H1 (cell line): ENCODE measurements around the gene NLGN4X. TPM values are rescaled to one million over a fixed set of nuclear protein-coding genes. Genes with fewer than 3 reads are reported as not detected.

ENCODE experiments used
- BRCA1 ChIP-seq: IDR thresholded peaks from 2 replicates; pipeline ENCODE4 v1.6.1; 2012; ENCODE audit warnings: low read depth, low read length, improper control_type of control experiment
- JUND ChIP-seq: IDR thresholded peaks from 2 replicates; pipeline ENCODE4 v1.6.1; 2011; ENCODE audit warnings: mild to moderate bottlenecking, improper control_type of control experiment, low read length
- MAX ChIP-seq: IDR thresholded peaks from 2 replicates; pipeline ENCODE4 v1.6.1; 2012; ENCODE audit warnings: inconsistent platforms
- RAD21 ChIP-seq, 2 experiments: IDR thresholded peaks in 1 of 2; conservative IDR thresholded peaks in 1 of 2; 2 replicates each; pipeline ENCODE4 v1.6.1; 2011; ENCODE audit warnings: low read depth in 2 of 2, low read length in 2 of 2, improper control_type of control experiment in 1 of 2, inconsistent platforms in 1 of 2, mild to moderate bottlenecking in 1 of 2, moderate library complexity in 1 of 2
- SP4 ChIP-seq: IDR thresholded peaks from 2 replicates; pipeline ENCODE4 v1.6.1; 2012; ENCODE audit warnings: low read length, inconsistent platforms
- polyA plus RNA-seq, 7 experiments: library from polyadenylated mRNA; depleted of rRNA in 3 of 7; stranded (reverse) in 5 of 7; unstranded in 2 of 7; fragments of >200 nt in 5 of 7; fragments of 200-250 nt in 2 of 7; gene quantifications; 1 replicate in 5 of 7; 2 replicates in 1 of 7; 4 replicates in 1 of 7; pipeline versions ENCODE4 v1.2.1 to v1.2.3, GENCODE V29; 2011 to 2013; ENCODE audit warnings: missing spikeins in 2 of 7, mixed read lengths in 2 of 7
- total RNA-seq: library from RNA; stranded (reverse); fragmentation: NEBNext Ultra II Directional; extraction: Animal tissue kit (Norgen Biotek cat#: 25700); gene quantifications from 2 replicates; pipeline ENCODE4 v1.2.1, GENCODE V29; 2021
- TF ChIP-seq, protein P1 (sequence below): fragments of 300-600 bp; sonication (generic); IDR thresholded peaks from 2 replicates; pipeline ENCODE4 v1.7.1; 2012; ENCODE audit warnings: low read length, moderate library complexity, mild to moderate bottlenecking, inconsistent platforms; ENCODE audit not compliant: insufficient replicate concordance

The NLGN4X gene
- total and polyA plus RNA-seq, 2 of the 8 experiments (the other 6 are each of a cell fraction or from before 2014, with no cell fraction given), result 104 to 124 TPM

DNA sequence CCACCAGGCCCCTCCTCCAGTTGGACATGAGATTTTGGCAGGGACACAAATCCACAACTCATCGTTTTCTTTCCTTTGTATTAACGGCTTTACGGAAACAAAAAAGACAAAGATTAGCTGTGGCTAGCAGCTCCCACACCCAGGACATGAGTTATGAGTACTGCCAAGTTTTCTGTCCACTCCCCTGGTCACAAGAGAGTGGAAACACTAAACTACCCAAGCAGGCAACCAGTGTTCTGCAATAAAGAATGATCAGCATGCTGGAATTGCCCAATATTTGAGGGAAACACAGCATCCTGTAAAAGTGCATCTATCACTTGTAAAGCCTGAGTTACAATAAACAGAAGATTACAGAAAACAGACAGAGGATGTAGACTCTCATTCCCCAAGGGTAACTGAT, 358.4 kb downstream of the NLGN4X start (continued):
- TF ChIP-seq, protein P1, sequence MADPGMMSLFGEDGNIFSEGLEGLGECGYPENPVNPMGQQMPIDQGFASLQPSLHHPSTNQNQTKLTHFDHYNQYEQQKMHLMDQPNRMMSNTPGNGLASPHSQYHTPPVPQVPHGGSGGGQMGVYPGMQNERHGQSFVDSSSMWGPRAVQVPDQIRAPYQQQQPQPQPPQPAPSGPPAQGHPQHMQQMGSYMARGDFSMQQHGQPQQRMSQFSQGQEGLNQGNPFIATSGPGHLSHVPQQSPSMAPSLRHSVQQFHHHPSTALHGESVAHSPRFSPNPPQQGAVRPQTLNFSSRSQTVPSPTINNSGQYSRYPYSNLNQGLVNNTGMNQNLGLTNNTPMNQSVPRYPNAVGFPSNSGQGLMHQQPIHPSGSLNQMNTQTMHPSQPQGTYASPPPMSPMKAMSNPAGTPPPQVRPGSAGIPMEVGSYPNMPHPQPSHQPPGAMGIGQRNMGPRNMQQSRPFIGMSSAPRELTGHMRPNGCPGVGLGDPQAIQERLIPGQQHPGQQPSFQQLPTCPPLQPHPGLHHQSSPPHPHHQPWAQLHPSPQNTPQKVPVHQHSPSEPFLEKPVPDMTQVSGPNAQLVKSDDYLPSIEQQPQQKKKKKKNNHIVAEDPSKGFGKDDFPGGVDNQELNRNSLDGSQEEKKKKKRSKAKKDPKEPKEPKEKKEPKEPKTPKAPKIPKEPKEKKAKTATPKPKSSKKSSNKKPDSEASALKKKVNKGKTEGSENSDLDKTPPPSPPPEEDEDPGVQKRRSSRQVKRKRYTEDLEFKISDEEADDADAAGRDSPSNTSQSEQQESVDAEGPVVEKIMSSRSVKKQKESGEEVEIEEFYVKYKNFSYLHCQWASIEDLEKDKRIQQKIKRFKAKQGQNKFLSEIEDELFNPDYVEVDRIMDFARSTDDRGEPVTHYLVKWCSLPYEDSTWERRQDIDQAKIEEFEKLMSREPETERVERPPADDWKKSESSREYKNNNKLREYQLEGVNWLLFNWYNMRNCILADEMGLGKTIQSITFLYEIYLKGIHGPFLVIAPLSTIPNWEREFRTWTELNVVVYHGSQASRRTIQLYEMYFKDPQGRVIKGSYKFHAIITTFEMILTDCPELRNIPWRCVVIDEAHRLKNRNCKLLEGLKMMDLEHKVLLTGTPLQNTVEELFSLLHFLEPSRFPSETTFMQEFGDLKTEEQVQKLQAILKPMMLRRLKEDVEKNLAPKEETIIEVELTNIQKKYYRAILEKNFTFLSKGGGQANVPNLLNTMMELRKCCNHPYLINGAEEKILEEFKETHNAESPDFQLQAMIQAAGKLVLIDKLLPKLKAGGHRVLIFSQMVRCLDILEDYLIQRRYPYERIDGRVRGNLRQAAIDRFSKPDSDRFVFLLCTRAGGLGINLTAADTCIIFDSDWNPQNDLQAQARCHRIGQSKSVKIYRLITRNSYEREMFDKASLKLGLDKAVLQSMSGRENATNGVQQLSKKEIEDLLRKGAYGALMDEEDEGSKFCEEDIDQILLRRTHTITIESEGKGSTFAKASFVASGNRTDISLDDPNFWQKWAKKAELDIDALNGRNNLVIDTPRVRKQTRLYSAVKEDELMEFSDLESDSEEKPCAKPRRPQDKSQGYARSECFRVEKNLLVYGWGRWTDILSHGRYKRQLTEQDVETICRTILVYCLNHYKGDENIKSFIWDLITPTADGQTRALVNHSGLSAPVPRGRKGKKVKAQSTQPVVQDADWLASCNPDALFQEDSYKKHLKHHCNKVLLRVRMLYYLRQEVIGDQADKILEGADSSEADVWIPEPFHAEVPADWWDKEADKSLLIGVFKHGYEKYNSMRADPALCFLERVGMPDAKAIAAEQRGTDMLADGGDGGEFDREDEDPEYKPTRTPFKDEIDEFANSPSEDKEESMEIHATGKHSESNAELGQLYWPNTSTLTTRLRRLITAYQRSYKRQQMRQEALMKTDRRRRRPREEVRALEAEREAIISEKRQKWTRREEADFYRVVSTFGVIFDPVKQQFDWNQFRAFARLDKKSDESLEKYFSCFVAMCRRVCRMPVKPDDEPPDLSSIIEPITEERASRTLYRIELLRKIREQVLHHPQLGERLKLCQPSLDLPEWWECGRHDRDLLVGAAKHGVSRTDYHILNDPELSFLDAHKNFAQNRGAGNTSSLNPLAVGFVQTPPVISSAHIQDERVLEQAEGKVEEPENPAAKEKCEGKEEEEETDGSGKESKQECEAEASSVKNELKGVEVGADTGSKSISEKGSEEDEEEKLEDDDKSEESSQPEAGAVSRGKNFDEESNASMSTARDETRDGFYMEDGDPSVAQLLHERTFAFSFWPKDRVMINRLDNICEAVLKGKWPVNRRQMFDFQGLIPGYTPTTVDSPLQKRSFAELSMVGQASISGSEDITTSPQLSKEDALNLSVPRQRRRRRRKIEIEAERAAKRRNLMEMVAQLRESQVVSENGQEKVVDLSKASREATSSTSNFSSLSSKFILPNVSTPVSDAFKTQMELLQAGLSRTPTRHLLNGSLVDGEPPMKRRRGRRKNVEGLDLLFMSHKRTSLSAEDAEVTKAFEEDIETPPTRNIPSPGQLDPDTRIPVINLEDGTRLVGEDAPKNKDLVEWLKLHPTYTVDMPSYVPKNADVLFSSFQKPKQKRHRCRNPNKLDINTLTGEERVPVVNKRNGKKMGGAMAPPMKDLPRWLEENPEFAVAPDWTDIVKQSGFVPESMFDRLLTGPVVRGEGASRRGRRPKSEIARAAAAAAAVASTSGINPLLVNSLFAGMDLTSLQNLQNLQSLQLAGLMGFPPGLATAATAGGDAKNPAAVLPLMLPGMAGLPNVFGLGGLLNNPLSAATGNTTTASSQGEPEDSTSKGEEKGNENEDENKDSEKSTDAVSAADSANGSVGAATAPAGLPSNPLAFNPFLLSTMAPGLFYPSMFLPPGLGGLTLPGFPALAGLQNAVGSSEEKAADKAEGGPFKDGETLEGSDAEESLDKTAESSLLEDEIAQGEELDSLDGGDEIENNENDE, result no peak
- no peak for TF ChIP-seq JUND
- TF ChIP-seq MAX, result no peak
- TF ChIP-seq SP4, result no peak
- no peak for TF ChIP-seq RAD21 (IDR thresholded peaks at IDR 0.05 in 1 of 2, conservative IDR thresholded peaks at IDR 0.05 in 1 of 2; ENCODE audit: low read depth in 2 of 2, low read length in 2 of 2)
- no peak for TF ChIP-seq BRCA1
